GM12878 (cell line): ENCODE results near the gene ESYT2.

Experiments used
- ATF7 ChIP-seq: fragments of 450-650 bp; IDR thresholded peaks from 2 replicates; pipeline ENCODE4 v1.6.1; 2016; ENCODE audit warnings: low read depth, mild to moderate bottlenecking
- BACH1 ChIP-seq: fragments of 450-650 bp; IDR thresholded peaks from 2 replicates; pipeline ENCODE4 v1.6.1; 2017; ENCODE audit warnings: mild to moderate bottlenecking, borderline replicate concordance
- CREM ChIP-seq: IDR thresholded peaks from 2 replicates; pipeline ENCODE4 v1.6.1; 2014; ENCODE audit warnings: antibody characterized with exemption, low read depth
- CTCF ChIP-seq, 3 experiments: IDR thresholded peaks in 2 of 3; conservative IDR thresholded peaks in 1 of 3; 2 replicates each; pipeline ENCODE4 v1.5.1; 2011; ENCODE audit warnings: low read depth in 3 of 3, low read length in 3 of 3, mild to moderate bottlenecking in 3 of 3, control low read depth in 2 of 3, moderate library complexity in 2 of 3, inconsistent platforms in 1 of 3, mixed read lengths in 1 of 3; ENCODE audit not compliant: control insufficient read depth in 2 of 3, insufficient read depth in 1 of 3; ENCODE audit errors: extremely low read depth in 1 of 3
- NFYA ChIP-seq: IDR thresholded peaks from 2 replicates; pipeline ENCODE4 v1.6.1; 2011; ENCODE audit warnings: low read depth, mild to moderate bottlenecking, low read length, improper control_type of control experiment, borderline replicate concordance
- POLR2A ChIP-seq: IDR thresholded peaks from 2 replicates; pipeline ENCODE4 v1.6.1; 2011; ENCODE audit warnings: low read depth, mild to moderate bottlenecking, low read length
- SP1 ChIP-seq: IDR thresholded peaks from one replicate; pipeline ENCODE4 v1.6.1; 2011; ENCODE audit warnings: low read depth, low read length
- SRF ChIP-seq, 2 experiments: IDR thresholded peaks; 2 replicates each; pipeline ENCODE4 v1.6.1; 2011; ENCODE audit warnings: low read depth in 2 of 2, low read length in 2 of 2, mild to moderate bottlenecking in 1 of 2, moderate library complexity in 1 of 2
- YY1 ChIP-seq: IDR thresholded peaks from 2 replicates; pipeline ENCODE4 v1.6.1; 2011; ENCODE audit warnings: low read depth, mild to moderate bottlenecking, low read length

- TF ChIP-seq YY1, result no peak
- no peak for TF ChIP-seq ATF7
- no peak for TF ChIP-seq CTCF (IDR thresholded peaks at IDR 0.05 in 2 of 3, conservative IDR thresholded peaks at IDR 0.05 in 1 of 3; ENCODE audit: control insufficient read depth in 2 of 3, extremely low read depth in 1 of 3, insufficient read depth in 1 of 3, low read depth in 3 of 3, low read length in 3 of 3)
- TF ChIP-seq NFYA, result no peak
- TF ChIP-seq SRF (IDR thresholded peaks at IDR 0.05; ENCODE audit: low read depth in 2 of 2, low read length in 2 of 2), result no peak
- no peak for TF ChIP-seq POLR2A
- TF ChIP-seq BACH1, result no peak
- no peak for TF ChIP-seq SP1
- TF ChIP-seq CREM, result no peak
These were observed 8.7 kb upstream of the ESYT2 start for GRCh38 chr7:158837790-158838637.
